D341Med (cell line): ENCODE measurements around the gene UGP2.
"Not testable (repeated sequence)": the region's sequence is repeated elsewhere in the genome, so short reads cannot be mapped to it uniquely, and the experiment has no call there.

Source experiments
- DNase-seq: peaks from one replicate; pipeline ENCODE4 v3.0.0; 2012; ENCODE audit warnings: low spot score

UGP2 gene

GRCh38 chr2:63893163-63893562, 51.5 kb downstream of the UGP2 start:
- no peak for DNase-seq

GRCh38 chr2:63894167-63894566, 52.5 kb downstream of the UGP2 start:
- no peak for DNase-seq

GRCh38 chr2:63898839-63899238, 57.1 kb downstream of the UGP2 start:
- DNase-seq: no peak

- DNase-seq: no peak
Measured at GRCh38 chr2:63899639-63900038, 57.9 kb downstream of the UGP2 start.

GRCh38 chr2:63902149-63902548, 60.5 kb downstream of the UGP2 start:
- no peak for DNase-seq

GRCh38 chr2:63903003-63903402, 61.3 kb downstream of the UGP2 start:
- no peak for DNase-seq

- DNase-seq: no peak
Measured at GRCh38 chr2:63914311-63914710, 72.6 kb downstream of the UGP2 start.

GRCh38 chr2:63926815-63927214, 85.1 kb downstream of the UGP2 start:
- DNase-seq: no peak

GRCh38 chr2:63932104-63932503, 90.4 kb downstream of the UGP2 start:
- DNase-seq: not testable (repeated sequence)
